Peyer's patch (tissue), 4 donors: ENCODE results near the gene PPM1L. TPM values are rescaled to one million over a fixed set of nuclear protein-coding genes. Genes with fewer than 3 reads are reported as not detected.

ENCODE experiments used
- DNase-seq, 3 donors: peaks; one replicate each; pipeline ENCODE4 v3.0.0-alpha.2; 2017 to 2019
- H3K27ac ChIP-seq, 4 donors: fragments of 200-600 bp; sonication (generic); one replicate each; pipeline ENCODE4 v1.5.1; 2016 to 2019
- H3K27me3 ChIP-seq, 2 donors: fragments of 200-600 bp; sonication (generic); one replicate each; pipeline ENCODE4 v1.5.1; 2019
- H3K36me3 ChIP-seq, 3 donors: fragments of 200-600 bp; sonication (generic); one replicate each; pipeline ENCODE4 v1.5.1; 2016 to 2019
- H3K4me1 ChIP-seq, 4 donors: fragments of 200-600 bp; sonication (generic); one replicate each; pipeline ENCODE4 v1.5.1; 2016 to 2019
- H3K4me3 ChIP-seq, 4 donors: fragments of 200-600 bp; sonication (generic); 1 replicate in 3 of 4; 2 replicates in 1 of 4; pipeline ENCODE4 v1.5.1; 2016 to 2019; ENCODE audit warnings: mild to moderate bottlenecking in 1 of 4
- H3K9me3 ChIP-seq, 4 donors: fragments of 200-600 bp; sonication (generic); one replicate each; pipeline ENCODE4 v1.5.1; 2016 to 2019; ENCODE audit warnings: mild to moderate bottlenecking in 1 of 4
- POLR2A ChIP-seq, 2 donors: fragments of 450-650 bp; IDR thresholded peaks; one replicate each; pipeline ENCODE4 v1.5.1; 2017; ENCODE audit warnings: antibody characterized with exemption in 2 of 2, mild to moderate bottlenecking in 2 of 2, moderate library complexity in 2 of 2
- total RNA-seq, 4 donors: library from RNA; depleted of rRNA; stranded (reverse); fragments of >200 nt; gene quantifications; one replicate each; pipeline ENCODE4 v1.1.0, GENCODE V29; 2016
- TF ChIP-seq, protein P1 (sequence below), 6 experiments: fragments of 450-650 bp in 4 of 6; fragments of 200-600 bp in 2 of 6; sonication (generic) in 1 of 6; IDR thresholded peaks; one replicate each; pipeline ENCODE4 v1.5.1; 2017 to 2019; ENCODE audit warnings: antibody characterized with exemption in 6 of 6, mild to moderate bottlenecking in 3 of 6, moderate library complexity in 1 of 6

Gene PPM1L
- total RNA-seq, 4 donors from 2014 or later: 8.4 to 17.8 (median 12.7) TPM

DNA sequence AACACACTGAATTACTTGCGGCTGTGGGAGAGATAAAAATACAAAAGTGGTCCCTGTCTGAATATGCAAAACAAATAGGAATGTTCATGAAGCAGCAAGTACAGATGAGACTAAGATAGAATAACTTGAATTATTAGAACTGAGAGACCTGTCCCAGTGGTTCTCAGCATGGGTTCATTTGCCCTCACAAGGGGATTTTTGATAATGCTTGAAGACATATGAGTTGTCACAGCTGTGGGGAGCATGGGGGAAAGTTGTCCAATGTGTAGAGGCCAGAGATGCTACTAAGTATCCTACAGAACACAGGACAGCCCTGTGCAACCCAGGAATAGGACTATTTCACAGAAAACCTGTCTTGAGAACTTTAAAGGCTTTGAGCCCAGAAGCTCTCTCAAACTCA, 22.4 kb downstream of the PPM1L start:
- no peak overlapping the region for H3K4me3 ChIP-seq
- no peaks in the 10 kb centered on the region for H3K9me3 ChIP-seq
- H3K27me3 ChIP-seq: no peaks in the 10 kb centered on the region
- H3K36me3 ChIP-seq: no peaks in the 10 kb centered on the region
- TF ChIP-seq POLR2A (IDR thresholded peaks at IDR 0.05): no peak
- TF ChIP-seq, protein P1, sequence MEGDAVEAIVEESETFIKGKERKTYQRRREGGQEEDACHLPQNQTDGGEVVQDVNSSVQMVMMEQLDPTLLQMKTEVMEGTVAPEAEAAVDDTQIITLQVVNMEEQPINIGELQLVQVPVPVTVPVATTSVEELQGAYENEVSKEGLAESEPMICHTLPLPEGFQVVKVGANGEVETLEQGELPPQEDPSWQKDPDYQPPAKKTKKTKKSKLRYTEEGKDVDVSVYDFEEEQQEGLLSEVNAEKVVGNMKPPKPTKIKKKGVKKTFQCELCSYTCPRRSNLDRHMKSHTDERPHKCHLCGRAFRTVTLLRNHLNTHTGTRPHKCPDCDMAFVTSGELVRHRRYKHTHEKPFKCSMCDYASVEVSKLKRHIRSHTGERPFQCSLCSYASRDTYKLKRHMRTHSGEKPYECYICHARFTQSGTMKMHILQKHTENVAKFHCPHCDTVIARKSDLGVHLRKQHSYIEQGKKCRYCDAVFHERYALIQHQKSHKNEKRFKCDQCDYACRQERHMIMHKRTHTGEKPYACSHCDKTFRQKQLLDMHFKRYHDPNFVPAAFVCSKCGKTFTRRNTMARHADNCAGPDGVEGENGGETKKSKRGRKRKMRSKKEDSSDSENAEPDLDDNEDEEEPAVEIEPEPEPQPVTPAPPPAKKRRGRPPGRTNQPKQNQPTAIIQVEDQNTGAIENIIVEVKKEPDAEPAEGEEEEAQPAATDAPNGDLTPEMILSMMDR (IDR thresholded peaks at IDR 0.05): no peak
- DNase-seq: no peak
- no peak overlapping the region for H3K27ac ChIP-seq
- H3K4me1 ChIP-seq: no peaks in the 10 kb centered on the region

DNA sequence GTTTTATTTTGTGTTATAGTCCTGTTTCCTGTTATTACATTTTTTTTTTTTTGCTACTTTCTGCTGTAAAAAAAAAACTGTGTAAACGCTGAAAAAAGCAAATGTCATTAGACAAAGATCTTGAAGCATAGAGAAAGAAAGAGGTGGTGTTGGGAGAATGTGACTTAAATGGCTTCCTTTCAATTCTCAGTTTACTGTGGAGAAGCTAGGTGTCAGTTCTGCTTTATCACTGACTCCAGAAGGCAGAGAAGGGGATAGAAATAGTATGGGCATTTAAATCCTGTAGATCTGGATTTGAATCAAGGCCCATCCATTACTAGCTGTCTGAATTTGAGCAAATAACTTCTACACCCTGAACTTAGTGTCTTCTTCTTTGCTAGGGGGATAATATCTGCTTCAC, 23.0 kb downstream of the PPM1L start:
- H3K27ac ChIP-seq: no peak overlapping the region
- no peaks in the 10 kb centered on the region for H3K4me1 ChIP-seq

DNA sequence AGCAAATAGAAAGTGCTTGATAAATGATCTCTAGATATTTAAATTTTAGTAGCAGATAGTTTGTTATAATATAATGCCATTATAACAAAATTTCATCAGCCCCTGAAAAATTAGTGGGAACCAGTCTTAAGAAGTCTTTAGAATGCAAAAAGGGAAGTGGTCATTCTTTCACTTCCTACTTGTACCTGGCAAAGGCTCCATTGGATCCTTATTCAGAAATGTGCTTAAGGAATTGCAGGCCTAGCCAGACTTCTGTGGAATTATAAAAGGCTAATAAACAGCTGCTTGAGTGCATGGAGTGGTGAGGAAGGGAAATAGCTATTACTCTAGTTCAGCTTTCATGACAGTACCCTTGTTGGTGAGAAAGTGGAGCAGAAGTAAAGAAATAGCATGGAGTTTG, 24.2 kb downstream of the PPM1L start:
- Histone ChIP-seq H3K27ac (no peak overlapping the region), H3K36me3 (no peaks in the 10 kb centered on the region), H3K4me1 (no peaks in the 10 kb centered on the region), H3K9me3 (no peaks in the 10 kb centered on the region), H3K27me3 (no peaks in the 10 kb centered on the region), H3K4me3 (no peak overlapping the region)
- DNase-seq: no peak
- TF ChIP-seq, protein P1 (IDR thresholded peaks at IDR 0.05): no peak
- no peak for TF ChIP-seq POLR2A (IDR thresholded peaks at IDR 0.05)

More for the DNA sequence above, 23.0 kb downstream of the PPM1L start:
- H3K27me3 ChIP-seq: no peaks in the 10 kb centered on the region
- H3K36me3 ChIP-seq: no peaks in the 10 kb centered on the region
- no peak overlapping the region for H3K4me3 ChIP-seq
- no peaks in the 10 kb centered on the region for H3K9me3 ChIP-seq
- TF ChIP-seq, protein P1 (IDR thresholded peaks at IDR 0.05): no peak
- no peak for TF ChIP-seq POLR2A (IDR thresholded peaks at IDR 0.05)
- DNase-seq: no peak

DNA sequence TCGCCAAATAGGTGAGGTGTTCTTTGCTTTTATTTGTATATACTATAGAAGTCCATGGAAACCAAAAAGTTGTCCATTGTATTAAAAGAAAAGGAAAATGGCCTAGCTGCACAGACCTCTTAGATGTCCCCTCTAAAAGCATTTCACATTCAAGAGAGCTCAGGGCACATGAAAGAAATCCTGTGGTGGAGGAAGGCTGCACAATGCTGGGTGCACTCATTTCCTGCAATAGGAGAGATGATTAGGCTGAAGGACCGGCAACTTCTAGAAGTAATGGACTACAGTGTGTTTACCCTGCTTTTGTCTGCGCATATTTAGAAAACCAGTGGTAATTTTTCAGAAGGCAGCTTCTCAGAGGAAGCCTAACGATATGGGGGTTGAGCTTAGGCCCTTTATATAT, 25.4 kb downstream of the PPM1L start:
- TF ChIP-seq, protein P1 (IDR thresholded peaks at IDR 0.05): no peak
- TF ChIP-seq POLR2A (IDR thresholded peaks at IDR 0.05): no peak
- Histone ChIP-seq H3K36me3 (no peaks in the 10 kb centered on the region), H3K9me3 (no peaks in the 10 kb centered on the region), H3K4me3 (no peak overlapping the region), H3K27ac (no peak overlapping the region), H3K27me3 (no peaks in the 10 kb centered on the region), H3K4me1 (no peaks in the 10 kb centered on the region)
- DNase-seq: no peak

DNA sequence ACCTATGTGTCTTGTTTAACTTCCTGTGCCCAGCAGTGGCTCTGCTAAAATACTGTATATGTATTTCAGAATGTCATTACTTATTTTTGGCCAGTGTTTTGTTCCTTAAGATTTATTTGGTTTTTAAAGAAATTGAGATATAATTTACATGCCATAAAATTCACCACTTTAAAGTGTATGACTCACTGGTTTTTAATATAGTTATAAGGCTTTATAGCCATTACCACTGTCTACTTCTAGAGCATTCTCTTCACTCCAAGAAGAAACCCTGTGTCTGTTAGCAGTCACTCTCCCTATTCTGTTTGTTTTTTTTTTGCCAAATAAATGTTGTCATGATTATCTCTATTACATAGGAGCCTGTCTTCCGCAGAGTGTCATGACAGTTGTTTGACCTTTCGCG, 25.8 kb downstream of the PPM1L start:
- TF ChIP-seq, protein P1 (IDR thresholded peaks at IDR 0.05): no peak
- TF ChIP-seq POLR2A (IDR thresholded peaks at IDR 0.05): no peak
- Histone ChIP-seq H3K36me3 (no peaks in the 10 kb centered on the region), H3K27ac (no peak overlapping the region), H3K27me3 (no peaks in the 10 kb centered on the region), H3K4me1 (no peaks in the 10 kb centered on the region), H3K4me3 (no peak overlapping the region), H3K9me3 (no peaks in the 10 kb centered on the region)
- DNase-seq: no peak

DNA sequence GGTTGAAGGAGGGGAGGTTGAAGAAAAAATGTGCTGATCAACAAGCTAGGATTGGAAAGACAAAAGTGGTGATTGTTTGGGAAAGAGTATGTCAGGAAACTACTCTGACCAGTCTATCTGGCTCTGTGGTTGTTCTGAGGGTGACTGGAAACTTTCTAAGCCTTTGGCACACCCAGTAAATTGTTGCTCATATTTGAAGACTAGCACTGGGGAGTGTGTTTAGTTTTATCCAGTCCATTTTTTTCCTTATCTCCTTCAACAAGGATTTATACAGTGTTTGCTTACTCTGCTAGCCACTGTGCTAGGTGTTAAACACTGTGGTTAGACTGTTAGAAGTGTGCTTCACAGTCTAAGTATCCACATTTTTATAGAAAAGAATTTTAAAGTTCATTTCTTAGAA, 28.8 kb downstream of the PPM1L start:
- H3K4me3 ChIP-seq: no peak overlapping the region
- TF ChIP-seq, protein P1 (IDR thresholded peaks at IDR 0.05): no peak
- TF ChIP-seq POLR2A (IDR thresholded peaks at IDR 0.05): no peak
- no peaks in the 10 kb centered on the region for H3K9me3 ChIP-seq
- H3K27me3 ChIP-seq: no peaks in the 10 kb centered on the region
- no peaks in the 10 kb centered on the region for H3K36me3 ChIP-seq
- no peak overlapping the region for H3K27ac ChIP-seq
- no peak for DNase-seq
- no peaks in the 10 kb centered on the region for H3K4me1 ChIP-seq
